A549 (cell line): ENCODE results near the gene PEF1. TPM values are rescaled to one million over a fixed set of nuclear protein-coding genes. Genes with fewer than 3 reads are reported as not detected.

Experiments
- ATAC-seq, 2 experiments: fragments of 200-7000 bp in 1 of 2; fragments of >200 bp in 1 of 2; cut with Nextera tagmentation in 1 of 2; cut with Tn5 transposase in 1 of 2; 3 replicates each; pipeline versions ENCODE4 v1.8.0 to v1.9.1; 2018 to 2020; ENCODE audit warnings: mild to moderate bottlenecking in 1 of 2, moderate library complexity in 1 of 2
- CTCF ChIA-PET: fragments of 300-600 bp; sonication (Branson Sonifier 250); formaldehyde crosslinking; extraction: SDS; loops from one replicate; lab custom pipeline; 2021; ENCODE audit warnings: antibody characterized with exemption, inconsistent platforms; lab: Yijun Ruan, JAX
- POLR2A ChIA-PET: fragments of 350-600 bp; formaldehyde crosslinking; extraction: SDS; loops from one replicate; lab custom pipeline; 2021; ENCODE audit warnings: antibody characterized with exemption, inconsistent platforms; lab: Yijun Ruan, JAX
- DNase-seq, 2 experiments: peaks; one replicate each; pipeline versions ENCODE4 v3.0.0 to v3.0.0-alpha.2; 2011 to 2016; ENCODE audit warnings: low read depth in 1 of 2, low spot score in 1 of 2
- FAIRE-seq: peaks from 2 replicates; lab custom pipeline; 2011; peaks lifted over from hg19 to GRCh38; lab: Jason Lieb, UNC
- H3K27ac ChIP-seq, 2 experiments: fragments of >200 bp; sonication (Bioruptor Twin); formaldehyde crosslinking; 3 replicates each; pipeline ENCODE4 v1.5.1; 2016 to 2017
- H3K4me1 ChIP-seq: fragments of >200 bp; sonication (Bioruptor Twin); formaldehyde crosslinking; 3 replicates; pipeline ENCODE4 v1.6.1; 2016
- H3K4me2 ChIP-seq: fragments of >200 bp; sonication (Bioruptor Twin); formaldehyde crosslinking; 3 replicates; pipeline ENCODE4 v1.6.1; 2016
- H3K4me3 ChIP-seq: fragments of >200 bp; sonication (Bioruptor Twin); formaldehyde crosslinking; 3 replicates; pipeline ENCODE4 v1.5.1; 2016
- H3K9me3 ChIP-seq: fragments of >200 bp; sonication (Bioruptor Twin); formaldehyde crosslinking; 3 replicates; pipeline ENCODE4 v1.6.1; 2016
- CBX2 ChIP-seq: fragments of 200-600 bp; sonication (generic); IDR thresholded peaks from 2 replicates; pipeline ENCODE4 v1.6.1; 2016; ENCODE audit warnings: low read depth, mild to moderate bottlenecking, borderline replicate concordance
- CHD2 ChIP-seq: fragments of 150-350 bp; IDR thresholded peaks from 2 replicates; pipeline ENCODE4 v1.6.1; 2014; ENCODE audit warnings: low read length; ENCODE audit not compliant: partially characterized antibody
- CTCF ChIP-seq: fragments of >200 bp; sonication (Bioruptor Twin); formaldehyde crosslinking; IDR thresholded peaks from 3 replicates; pipeline ENCODE4 v1.5.1; 2016
- EHF ChIP-seq: fragments of 250-450 bp; sonication (Bioruptor Pico); IDR thresholded peaks from 2 replicates; pipeline ENCODE4 v1.5.0; 2020; ENCODE audit warnings: mild to moderate bottlenecking
- ESRRA ChIP-seq: fragments of 150-350 bp; IDR thresholded peaks from 2 replicates; pipeline ENCODE4 v1.6.1; 2014; ENCODE audit warnings: mild to moderate bottlenecking, low read length, borderline replicate concordance
- FOSB ChIP-seq: fragments of 250-450 bp; sonication (Bioruptor Pico); IDR thresholded peaks from 2 replicates; pipeline ENCODE4 v1.5.0; 2020; ENCODE audit warnings: mild to moderate bottlenecking, moderate library complexity
- FOSL2 ChIP-seq, 2 experiments: fragments of 450-650 bp in 1 of 2; fragments of >200 bp in 1 of 2; sonication (Bioruptor Twin) in 1 of 2; formaldehyde crosslinking; IDR thresholded peaks; 2 replicates each; pipeline versions ENCODE4 v1.5.0 to v1.6.1; 2016 to 2020; ENCODE audit warnings: mild to moderate bottlenecking in 1 of 2, moderate library complexity in 1 of 2
- GATA3 ChIP-seq: IDR thresholded peaks from 2 replicates; pipeline ENCODE4 v1.6.1; 2012; ENCODE audit warnings: borderline replicate concordance
- HDAC2 ChIP-seq: fragments of 200-600 bp; sonication (generic); IDR thresholded peaks from 2 replicates; pipeline ENCODE4 v1.6.1; 2016
- HMGXB4 ChIP-seq: fragments of 250-450 bp; sonication (Bioruptor Pico); IDR thresholded peaks from 2 replicates; pipeline ENCODE4 v1.5.0; 2021; ENCODE audit warnings: mild to moderate bottlenecking, moderate library complexity, borderline replicate concordance
- HOXB5 ChIP-seq: fragments of 250-450 bp; sonication (Bioruptor Pico); IDR thresholded peaks from 2 replicates; pipeline ENCODE4 v1.5.0; 2020; ENCODE audit warnings: mild to moderate bottlenecking, moderate library complexity
- KDM1A ChIP-seq: fragments of 200-600 bp; sonication (generic); IDR thresholded peaks from 2 replicates; pipeline ENCODE4 v1.6.1; 2016; ENCODE audit warnings: low read depth, mild to moderate bottlenecking
- KDM5A ChIP-seq: fragments of 200-600 bp; sonication (generic); IDR thresholded peaks from 2 replicates; pipeline ENCODE4 v1.6.1; 2016; ENCODE audit warnings: antibody characterized with exemption, mild to moderate bottlenecking
- MAFK ChIP-seq: fragments of 450-650 bp; IDR thresholded peaks from 2 replicates; pipeline ENCODE4 v1.6.1; 2014; ENCODE audit not compliant: partially characterized antibody
- MAX ChIP-seq: IDR thresholded peaks from 2 replicates; pipeline ENCODE4 v1.6.1; 2012
- NR3C1 ChIP-seq: fragments of >200 bp; sonication (Bioruptor Twin); formaldehyde crosslinking; IDR thresholded peaks from 3 replicates; pipeline ENCODE4 v1.6.1; 2017
- PBX3 ChIP-seq: IDR thresholded peaks from 2 replicates; pipeline ENCODE4 v1.6.1; 2012
- PHF8 ChIP-seq: fragments of 200-600 bp; sonication (generic); IDR thresholded peaks from 2 replicates; pipeline ENCODE4 v1.6.1; 2016; ENCODE audit warnings: low read depth, mild to moderate bottlenecking, antibody characterized with exemption, moderate library complexity, borderline replicate concordance
- POLR2AphosphoS2 ChIP-seq: conservative IDR thresholded peaks from 2 replicates; pipeline ENCODE4 v1.6.1; 2012; ENCODE audit warnings: low read length, improper control_type of control experiment, inconsistent platforms
- RAD21 ChIP-seq, 2 experiments: fragments of >200 bp in 1 of 2; sonication (Bioruptor Twin) in 1 of 2; formaldehyde crosslinking in 1 of 2; IDR thresholded peaks in 1 of 2; conservative IDR thresholded peaks in 1 of 2; 2 replicates in 1 of 2; 3 replicates in 1 of 2; pipeline ENCODE4 v1.6.1; 2012 to 2018; ENCODE audit warnings: inconsistent platforms in 1 of 2
- RFX5 ChIP-seq: fragments of 450-650 bp; IDR thresholded peaks from 2 replicates; pipeline ENCODE4 v1.7.1; 2014; ENCODE audit warnings: antibody characterized with exemption, mild to moderate bottlenecking, moderate library complexity
- RNF2 ChIP-seq: fragments of 200-600 bp; sonication (generic); IDR thresholded peaks from 2 replicates; pipeline ENCODE4 v1.6.1; 2016; ENCODE audit warnings: low read depth, mild to moderate bottlenecking, antibody characterized with exemption, moderate library complexity, borderline replicate concordance
- SMC3 ChIP-seq: fragments of >200 bp; sonication (Bioruptor Twin); formaldehyde crosslinking; IDR thresholded peaks from 3 replicates; pipeline ENCODE4 v1.6.1; 2018; ENCODE audit warnings: inconsistent platforms
- SREBF2 ChIP-seq: fragments of 450-650 bp; IDR thresholded peaks from 2 replicates; pipeline ENCODE4 v1.6.1; 2014; ENCODE audit warnings: mild to moderate bottlenecking, moderate library complexity
- USF2 ChIP-seq: fragments of 450-650 bp; IDR thresholded peaks from 2 replicates; pipeline ENCODE4 v1.6.1; 2014; ENCODE audit warnings: antibody characterized with exemption
- ZFP36 ChIP-seq: fragments of 450-650 bp; IDR thresholded peaks from 2 replicates; pipeline ENCODE4 v1.6.1; 2014; ENCODE audit warnings: borderline replicate concordance; ENCODE audit not compliant: partially characterized antibody
- ZSCAN20 ChIP-seq: fragments of 250-450 bp; sonication (Bioruptor Pico); IDR thresholded peaks from 2 replicates; pipeline ENCODE4 v1.8.0; 2022; ENCODE audit warnings: mild to moderate bottlenecking, moderate library complexity
- WGBS: methylation state at CpG from one replicate; pipeline ENCODE4 v1.1.6; 2017; ENCODE audit errors: missing lambda C conversion rate; 5-methylcytosine and 5-hydroxymethylcytosine counted together
- polyA plus RNA-seq, 4 experiments: library from polyadenylated mRNA; depleted of rRNA in 3 of 4; stranded (reverse); fragments of >200 nt; fragmentation: RNase III in 1 of 4; extraction: RNeasy Plus Mini Kit Qiagen cat#74134 plus additional on column Dnase treatment in 1 of 4; gene quantifications; 2 replicates in 3 of 4; 3 replicates in 1 of 4; pipeline ENCODE4 v1.2.3, GENCODE V29; 2011 to 2017
- TF ChIP-seq, protein P1 (sequence below): fragments of >200 bp; sonication (Bioruptor Twin); formaldehyde crosslinking; IDR thresholded peaks from 2 replicates; pipeline ENCODE4 v1.6.1; 2016

The PEF1 gene
- polyA plus RNA-seq, 2 of the 4 experiments (the other 2 are of a cell fraction): 38.3 to 47.6 TPM

GRCh38 chr1:31657972-31658510 lies 13.4 kb upstream of the PEF1 start:
- POLR2A ChIA-PET: no interaction called here
- DNase-seq (no peak), ATAC-seq (no peak), FAIRE-seq (no peak)
- no peaks in the 10 kb centered on the region for H3K4me1 ChIP-seq
- CTCF ChIA-PET: interaction anchor here (1.0 to 11.2 kb wide), 3 partner anchors 57 to 131 kb away, joined by 3 to 102 read pairs (median 15); no protein-coding TSS in a partner anchor
- H3K27ac ChIP-seq: no peak overlapping the region
- TF ChIP-seq GATA3 (no peak), EHF (no peak), USF2 (no peak), RNF2 (no peak), SREBF2 (no peak), RAD21 (conservative IDR thresholded peaks at IDR 0.05 in 1 of 2, IDR thresholded peaks at IDR 0.05 in 1 of 2) (no peak), PHF8 (no peak), PBX3 (no peak), HMGXB4 (no peak), SMC3 (no peak), CTCF (no peak), ESRRA (no peak), ZSCAN20 (no peak), POLR2AphosphoS2 (no peak), CHD2 (no peak)
- 85% methylated on average over 11 of the region's 12 CpGs for WGBS
- H3K4me3 ChIP-seq: no peak overlapping the region
- no peak overlapping the region for H3K4me2 ChIP-seq
- no peaks in the 10 kb centered on the region for H3K9me3 ChIP-seq

DNA sequence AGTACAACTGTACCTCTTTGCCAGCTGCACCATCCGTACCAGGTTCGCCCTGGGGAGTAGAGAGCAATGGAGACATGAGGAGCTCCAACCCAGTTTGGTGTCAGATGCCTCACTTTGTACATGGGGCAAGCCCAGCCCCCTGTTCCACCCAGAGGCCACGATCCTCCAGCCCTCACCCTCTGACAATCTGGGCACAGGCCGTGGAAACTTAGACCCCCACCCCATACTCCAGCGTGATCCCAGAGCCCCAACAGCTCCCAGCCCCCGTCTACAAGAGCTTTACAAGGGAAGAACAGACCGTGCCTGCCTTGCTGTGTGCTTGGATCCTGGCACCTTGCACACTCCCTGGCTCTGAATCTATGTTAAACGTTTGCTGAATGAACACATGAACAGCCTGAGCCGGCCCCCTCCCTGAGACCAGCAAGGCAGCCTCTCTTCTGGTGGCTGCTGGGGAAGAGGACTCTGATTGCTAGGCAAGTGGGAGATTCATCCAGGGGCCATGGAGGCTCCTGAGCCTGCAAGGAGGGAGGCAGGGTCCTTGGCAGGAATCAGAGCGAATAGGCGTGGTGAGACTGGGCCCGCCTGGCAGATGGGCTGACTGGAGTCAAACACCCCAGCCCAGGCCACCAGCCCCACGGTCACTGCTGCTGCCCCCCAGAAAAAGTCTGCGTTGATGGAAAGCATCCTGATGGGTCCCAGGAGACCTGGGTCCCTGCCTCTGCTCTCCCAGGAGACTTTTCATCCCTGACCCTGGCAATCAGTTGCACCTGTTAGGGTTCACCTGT lies 12.5 kb upstream of the PEF1 start:
- CTCF ChIA-PET: interaction anchor here (1.0 to 3.3 kb wide), 3 partner anchors 12 to 132 kb away, joined by 3 to 15 read pairs (median 3); partner anchors contain the start of gene PEF1
- 64% methylated on average over 6 of the region's 14 CpGs for WGBS
- FAIRE-seq: no peak
- TF ChIP-seq FOSL2 (IDR thresholded peaks at IDR 0.05) (no peak), FOSL2 (CRISPR knock-in tag; IDR thresholded peaks at IDR 0.05) (no peak), KDM5A (no peak), ZFP36 (no peak), CBX2 (no peak), MAFK (no peak), SMC3 (no peak), RNF2 (no peak), NR3C1 (no peak), ESRRA (no peak), FOSB (CRISPR knock-in tag) (no peak), EHF (no peak), KDM1A (no peak), RFX5 (no peak), MAX (no peak), HOXB5 (CRISPR knock-in tag) (no peak), CTCF (no peak), HDAC2 (no peak)
- TF ChIP-seq, protein P1, sequence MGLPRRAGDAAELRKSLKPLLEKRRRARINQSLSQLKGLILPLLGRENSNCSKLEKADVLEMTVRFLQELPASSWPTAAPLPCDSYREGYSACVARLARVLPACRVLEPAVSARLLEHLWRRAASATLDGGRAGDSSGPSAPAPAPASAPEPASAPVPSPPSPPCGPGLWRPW: no peak

More for the DNA sequence above, 12.5 kb upstream of the PEF1 start:
- no peak overlapping the region for H3K27ac ChIP-seq
- H3K9me3 ChIP-seq: no peaks in the 10 kb centered on the region
- no peak overlapping the region for H3K4me2 ChIP-seq
- H3K4me3 ChIP-seq: no peak overlapping the region
- no peak for DNase-seq
- POLR2A ChIA-PET: no interaction called here
- no peaks in the 10 kb centered on the region for H3K4me1 ChIP-seq
- no peak for ATAC-seq
